ENCODE data around the gene DUSP6. TPM values are rescaled to one million over a fixed set of nuclear protein-coding genes. Genes with fewer than 3 reads are reported as not detected.

Gene DUSP6
- total and polyA plus RNA-seq, 2 of the 8 experiments (the other 6 are each of a cell fraction or from before 2014, with no cell fraction given), result 99.3 to 179 TPM

DNA sequence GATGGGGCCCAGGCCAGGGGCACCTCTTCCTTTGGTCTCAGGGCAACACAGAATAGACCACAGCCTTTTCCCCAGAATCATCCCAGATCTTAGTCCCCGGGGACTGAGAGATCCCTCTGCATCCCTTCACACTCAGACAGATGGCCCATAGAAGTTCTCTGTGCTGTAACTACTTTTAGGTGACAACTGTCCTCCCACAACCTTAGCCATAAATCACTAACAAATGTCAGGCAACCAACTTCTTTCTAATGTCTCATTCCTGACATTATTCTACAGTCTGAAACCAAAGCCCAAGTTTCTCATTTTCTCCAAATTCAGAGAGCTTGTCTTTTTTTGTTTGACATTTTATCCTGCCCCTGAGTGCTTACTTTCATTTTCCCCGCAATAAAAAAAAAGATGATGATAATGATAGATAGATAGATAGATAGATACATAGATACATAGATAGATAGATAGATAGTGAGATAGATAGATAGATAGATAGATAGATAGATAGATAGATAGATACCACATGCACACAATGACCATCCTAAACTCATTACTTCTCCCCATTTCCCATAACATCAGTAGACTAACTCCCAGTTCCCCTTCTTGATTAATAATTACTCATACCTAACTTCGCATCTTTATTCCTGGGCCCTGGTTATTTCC lies 28.6 kb downstream of the DUSP6 start:
- Histone ChIP-seq H3K9ac (replicated peaks in 1 of 4; ENCODE audit: extremely low read depth in 1 of 4, low read depth in 3 of 4, low read length in 3 of 4) (no peak overlapping the region), H2BK5ac (ENCODE audit: low read depth, low read length) (no peak overlapping the region), H4K20me1 (replicated peaks in 1 of 2; ENCODE audit: control insufficient read depth in 1 of 2, insufficient read depth in 2 of 2, low read length in 2 of 2) (no peaks in the 10 kb centered on the region), H3K4me3 (ENCODE audit: extremely low read depth in 1 of 4, insufficient read depth in 2 of 4, low read depth in 3 of 4, low read length in 4 of 4) (no peak overlapping the region), H2BK120ac (replicated peaks; ENCODE audit: low read depth, low read length) (no peak overlapping the region), H4K8ac (ENCODE audit: extremely low read depth, insufficient read depth, low read length) (no peak overlapping the region), H3K4ac (replicated peaks; ENCODE audit: insufficient read length, low read depth, low read length) (no peak overlapping the region), H3K23me2 (ENCODE audit: low read depth, low read length) (no peaks in the 10 kb centered on the region; the same call in 1 of the 2 replicates), H2BK12ac (ENCODE audit: low read depth, low read length) (no peak overlapping the region), H2BK15ac (ENCODE audit: low read length) (no peak overlapping the region), H4K91ac (replicated peaks; ENCODE audit: insufficient read length, low read length) (no peak overlapping the region), H3K14ac (ENCODE audit: insufficient read length) (no peak overlapping the region), H4K5ac (ENCODE audit: insufficient read length, low read depth, low read length) (no peak overlapping the region), H2AFZ (ENCODE audit: low read length) (no peak overlapping the region), H3K27ac (ENCODE audit: low read depth, low read length) (no peak overlapping the region), H3K23ac (ENCODE audit: insufficient read length) (no peak overlapping the region), H3K56ac (replicated peaks; ENCODE audit: insufficient read length, low read depth, low read length) (no peak overlapping the region), H3K18ac (ENCODE audit: extremely low read depth, low read length) (no peak overlapping the region), H3K9me3 (ENCODE audit: insufficient read depth in 2 of 2, low read depth in 1 of 2, low read length in 1 of 2) (no peaks in the 10 kb centered on the region), H3K4me2 (ENCODE audit: insufficient read depth in 1 of 2, low read depth in 2 of 2, low read length in 2 of 2) (no peak overlapping the region), H3K27me3 (replicated peaks in 1 of 4; ENCODE audit: control insufficient read depth in 3 of 4, extremely low read depth in 1 of 4, insufficient read depth in 3 of 4, low read length in 3 of 4) (no peaks in the 10 kb centered on the region), H2BK20ac (ENCODE audit: low read length) (no peak overlapping the region), H3K79me1 (ENCODE audit: low read depth, low read length) (no peaks in the 10 kb centered on the region), H3K4me1 (replicated peaks in 1 of 4; ENCODE audit: control insufficient read depth in 3 of 4, insufficient read depth in 4 of 4, low read length in 3 of 4) (peaks cover 0 to 4% (median under 1%) of the 10 kb centered on the region in 4 experiments; a peak in 2 of 7 replicates), H3K79me2 (ENCODE audit: control insufficient read depth in 1 of 2, insufficient read depth in 2 of 2, low read length in 2 of 2) (no peaks in the 10 kb centered on the region), H2AK5ac (ENCODE audit: low read depth, low read length) (no peak overlapping the region), H3K36me3 (ENCODE audit: control insufficient read depth in 2 of 4, insufficient read depth in 4 of 4, low read length in 3 of 4) (no peaks in the 10 kb centered on the region)
- DNase-seq (ENCODE audit: low read depth in 1 of 2, low spot score in 2 of 2), result no peak
- CTCF ChIA-PET (ENCODE audit: partially characterized antibody), result interaction anchor here (0.5 to 1.0 kb wide), 3 partner anchors 13 to 273 kb away, joined by 3 to 4 read pairs (median 3); no protein-coding TSS in a partner anchor
- FAIRE-seq, result no peak
- POLR2A ChIA-PET (ENCODE audit: partially characterized antibody), result no interaction called here
- 85% methylated on average over 3 of the region's 3 CpGs; no CpG with 5 or more reads in 1 of the 2 experiments for WGBS, 2 experiments (ENCODE audit: extremely low coverage in 1 of 2, insufficient coverage in 1 of 2, insufficient read length in 1 of 2, insufficient replicate concordance in 2 of 2, low coverage in 1 of 2, low lambda C conversion rate in 2 of 2, missing lambda C conversion rate in 1 of 2)
- TF ChIP-seq SIX5 (IDR thresholded peaks at IDR 0.05; ENCODE audit: low read depth, low read length) (no peak), TCF12 (IDR thresholded peaks at IDR 0.05; ENCODE audit: low read depth, low read length) (no peak), ASH2L (IDR thresholded peaks at IDR 0.05; ENCODE audit: low read length) (no peak), MAFK (IDR thresholded peaks at IDR 0.05; ENCODE audit: low read depth, low read length) (no peak), BRCA1 (IDR thresholded peaks at IDR 0.05; ENCODE audit: low read depth, low read length) (no peak), EZH2 (IDR thresholded peaks at IDR 0.05; ENCODE audit: low read depth, low read length, severe bottlenecking) (no peak), EP300 (IDR thresholded peaks at IDR 0.05; ENCODE audit: borderline replicate concordance in 1 of 2, low read depth in 2 of 2, low read length in 2 of 2) (no peak), CBX8 (IDR thresholded peaks at IDR 0.05; ENCODE audit: borderline replicate concordance, low read depth, low read length) (no peak), TEAD4 (IDR thresholded peaks at IDR 0.05; ENCODE audit: low read depth, low read length) (no peak), CTBP2 (IDR thresholded peaks at IDR 0.05; ENCODE audit: borderline replicate concordance, insufficient read depth, insufficient read length, low read length) (no peak)
- TF ChIP-seq, protein P1, sequence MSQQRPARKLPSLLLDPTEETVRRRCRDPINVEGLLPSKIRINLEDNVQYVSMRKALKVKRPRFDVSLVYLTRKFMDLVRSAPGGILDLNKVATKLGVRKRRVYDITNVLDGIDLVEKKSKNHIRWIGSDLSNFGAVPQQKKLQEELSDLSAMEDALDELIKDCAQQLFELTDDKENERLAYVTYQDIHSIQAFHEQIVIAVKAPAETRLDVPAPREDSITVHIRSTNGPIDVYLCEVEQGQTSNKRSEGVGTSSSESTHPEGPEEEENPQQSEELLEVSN (IDR thresholded peaks at IDR 0.05), result no peak
- TF ChIP-seq, protein P2, sequence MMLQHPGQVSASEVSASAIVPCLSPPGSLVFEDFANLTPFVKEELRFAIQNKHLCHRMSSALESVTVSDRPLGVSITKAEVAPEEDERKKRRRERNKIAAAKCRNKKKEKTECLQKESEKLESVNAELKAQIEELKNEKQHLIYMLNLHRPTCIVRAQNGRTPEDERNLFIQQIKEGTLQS (IDR thresholded peaks at IDR 0.05; ENCODE audit: insufficient read depth, low read depth, low read length), result no peak
